Stomach (tissue), 9 donors: ENCODE measurements around the gene ARFGEF3. TPM values are rescaled to one million over a fixed set of nuclear protein-coding genes. Genes with fewer than 3 reads are reported as not detected.
A peak's percentile ranks its signal among the peaks of the same experiment; 100 is the strongest.

Source experiments
- DNase-seq, 2 donors: peaks; one replicate each; pipeline versions ENCODE4 v3.0.0 to v3.0.0-alpha.2; 2013 to 2019
- H3K27ac ChIP-seq, 5 donors: fragments of 200-600 bp in 4 of 5; sonication (generic) in 4 of 5; one replicate each; pipeline ENCODE4 v1.5.1; 2013 to 2019; ENCODE audit warnings: mild to moderate bottlenecking in 1 of 5, moderate library complexity in 1 of 5
- H3K27me3 ChIP-seq, 3 donors: fragments of 200-600 bp; sonication (generic); one replicate each; pipeline ENCODE4 v1.5.1; 2017 to 2019; ENCODE audit warnings: mixed run types in 1 of 3
- H3K36me3 ChIP-seq, 4 donors: fragments of 200-600 bp; sonication (generic); 1 replicate in 3 of 4; 2 replicates in 1 of 4; pipeline ENCODE4 v1.5.1; 2016 to 2019
- H3K4me1 ChIP-seq, 4 donors: fragments of 200-600 bp; sonication (generic); one replicate each; pipeline ENCODE4 v1.5.1; 2016 to 2019
- H3K4me3 ChIP-seq, 4 donors: fragments of 200-600 bp; sonication (generic) in 3 of 4; one replicate each; pipeline ENCODE4 v1.5.1; 2016 to 2019; ENCODE audit warnings: mild to moderate bottlenecking in 1 of 4
- H3K9me3 ChIP-seq, 4 donors: fragments of 200-600 bp; sonication (generic); one replicate each; pipeline ENCODE4 v1.5.1; 2016 to 2019
- CTCF ChIP-seq, 7 experiments: fragments of 450-650 bp in 4 of 7; fragments of 200-600 bp in 3 of 7; sonication (generic) in 3 of 7; IDR thresholded peaks; one replicate each; pipeline ENCODE4 v1.5.1; 2016 to 2019; ENCODE audit warnings: antibody characterized with exemption in 7 of 7, control low read depth in 2 of 7, mild to moderate bottlenecking in 1 of 7
- EP300 ChIP-seq: sonication (generic); formaldehyde crosslinking; IDR thresholded peaks from one replicate; pipeline ENCODE4 v1.6.1; 2017; ENCODE audit warnings: antibody characterized with exemption
- POLR2A ChIP-seq, 4 donors: fragments of 450-650 bp; IDR thresholded peaks; one replicate each; pipeline ENCODE4 v1.6.1; 2016; ENCODE audit warnings: antibody characterized with exemption in 4 of 4, control low read depth in 2 of 4, mild to moderate bottlenecking in 1 of 4, moderate library complexity in 1 of 4
- POLR2AphosphoS5 ChIP-seq, 3 donors: sonication (generic); formaldehyde crosslinking; IDR thresholded peaks; one replicate each; pipeline ENCODE4 v1.6.1; 2016; ENCODE audit warnings: antibody characterized with exemption in 3 of 3
- WGBS, 5 donors: extraction: QIAGEN DNeasy Blood & Tissue Kit in 3 of 5; methylation state at CpG; one replicate each; pipeline versions ENCODE4 v1.1.5 to v1.1.7; 2013 to 2018; 5-methylcytosine and 5-hydroxymethylcytosine counted together
- intact Hi-C: fragments of 100-400 bp; cut with DNase I; formaldehyde crosslinking; loops from one replicate; pipeline ENCODE4 v1.15.1; 2023; ENCODE audit warnings: low total_unique reads
- polyA plus RNA-seq, 3 donors: library from polyadenylated mRNA; stranded (reverse); fragments of 200-250 nt; gene quantifications; one replicate each; pipeline ENCODE4 v1.2.3, GENCODE V29; 2013
- total RNA-seq, 5 donors: library from RNA; depleted of rRNA; stranded (reverse); fragments of >200 nt; gene quantifications; one replicate each; pipeline versions ENCODE4 v1.1.0 to v1.2.3, GENCODE V29; 2014 to 2016
- donor health status: healthy with polysubstance abuse.
- donor health status: Bipolar disorder and iron deficiency.
- donor health status: healthy.

Gene ARFGEF3
- total and polyA plus RNA-seq, 8 donors = 3.2 to 44.6 (median 13.2) TPM

DNA sequence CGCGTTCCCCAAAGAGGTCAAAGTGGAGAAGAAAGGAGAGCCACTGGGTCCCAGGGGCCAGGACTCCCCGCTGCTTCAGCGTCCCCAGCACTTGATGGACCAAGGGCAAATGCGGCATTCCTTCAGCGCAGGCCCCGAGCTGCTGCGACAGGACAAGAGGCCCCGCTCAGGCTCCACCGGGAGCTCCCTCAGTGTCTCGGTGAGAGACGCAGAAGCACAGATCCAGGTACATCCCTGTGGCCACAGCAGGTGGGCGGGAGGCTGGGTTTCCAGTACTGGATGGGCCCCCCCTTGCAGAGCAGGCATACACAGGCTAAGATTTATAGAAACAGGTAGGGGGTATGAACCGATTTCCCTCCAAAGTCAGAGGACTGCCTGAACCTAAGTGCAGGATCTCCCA, 173.2 kb downstream of the ARFGEF3 start:
- H3K9me3 ChIP-seq = no peaks in the 10 kb centered on the region
- 94 to 97% (median 95%) methylated on average over 14 of the region's 14 CpGs for WGBS, 5 donors
- DNase-seq = no peak

GRCh38 chr6:138336221-138336620, 174.5 kb downstream of the ARFGEF3 start:
- intact Hi-C loops = no loop called here
- no peak overlapping the region for H3K4me3 ChIP-seq
- no peak for DNase-seq
- no peaks in the 10 kb centered on the region for H3K4me1 ChIP-seq
- WGBS, 5 donors = 85 to 95% (median 93%) methylated on average over 8 of the region's 8 CpGs
- H3K27me3 ChIP-seq = no peaks in the 10 kb centered on the region
- no peak overlapping the region for H3K27ac ChIP-seq
- no peaks in the 10 kb centered on the region for H3K9me3 ChIP-seq
- TF ChIP-seq EP300 = no peak
- no peak for TF ChIP-seq POLR2A (IDR thresholded peaks at IDR 0.05)
- TF ChIP-seq POLR2AphosphoS5 (IDR thresholded peaks at IDR 0.05) = no peak
- TF ChIP-seq CTCF (IDR thresholded peaks at IDR 0.05) = no peak
- H3K36me3 ChIP-seq = peaks cover 0 to 49% (median 16%) of the 10 kb centered on the region in 4 donors

More for the DNA sequence above, 173.2 kb downstream of the ARFGEF3 start:
- H3K27me3 ChIP-seq = no peaks in the 10 kb centered on the region
- intact Hi-C loops = no loop called here
- no peak overlapping the region for H3K27ac ChIP-seq
- H3K4me3 ChIP-seq = no peak overlapping the region
- no peaks in the 10 kb centered on the region for H3K4me1 ChIP-seq
- TF ChIP-seq POLR2AphosphoS5 (IDR thresholded peaks at IDR 0.05) (no peak), CTCF (IDR thresholded peaks at IDR 0.05) (no peak), POLR2A (IDR thresholded peaks at IDR 0.05) (no peak), EP300 (no peak)
- peaks cover 0 to 48% (median 17%) of the 10 kb centered on the region in 4 donors for H3K36me3 ChIP-seq

GRCh38 chr6:138337076-138337475, 175.3 kb downstream of the ARFGEF3 start:
- Histone ChIP-seq H3K4me1 (no peaks in the 10 kb centered on the region), H3K9me3 (no peaks in the 10 kb centered on the region), H3K4me3 (no peak overlapping the region), H3K36me3 (peaks cover 0 to 49% (median 16%) of the 10 kb centered on the region in 4 donors), H3K27ac (no peak overlapping the region), H3K27me3 (no peaks in the 10 kb centered on the region)
- intact Hi-C loops = no loop called here
- peak in 1 of 3 donors; percentile 6 for TF ChIP-seq POLR2AphosphoS5 (IDR thresholded peaks at IDR 0.05)
- no peak for TF ChIP-seq CTCF (IDR thresholded peaks at IDR 0.05)
- no peak for DNase-seq
- WGBS, 5 donors = 56 to 70% (median 62%) methylated on average over 4 of the region's 4 CpGs

GRCh38 chr6:138339024-138339423, 177.3 kb downstream of the ARFGEF3 start:
- no peak for TF ChIP-seq POLR2AphosphoS5 (IDR thresholded peaks at IDR 0.05)
- TF ChIP-seq POLR2A (IDR thresholded peaks at IDR 0.05) = no peak
- no peak for TF ChIP-seq CTCF (IDR thresholded peaks at IDR 0.05)
- TF ChIP-seq EP300 = no peak
- H3K27me3 ChIP-seq = no peaks in the 10 kb centered on the region
- no peaks in the 10 kb centered on the region for H3K4me1 ChIP-seq
- peaks cover 0 to 40% (median 14%) of the 10 kb centered on the region in 4 donors for H3K36me3 ChIP-seq
- intact Hi-C loops = no loop called here
- no peak overlapping the region for H3K4me3 ChIP-seq
- 63 to 76% (median 73%) methylated on average over 1 of the region's 1 CpG for WGBS, 5 donors
- no peak for DNase-seq
- H3K9me3 ChIP-seq = no peaks in the 10 kb centered on the region
- no peak overlapping the region for H3K27ac ChIP-seq
